NCI-H524 treated with DMSO at 0.1 percent for 48 hours (cell line): Measurements from ENCODE around the gene PTPRJ.
"Not testable (repeated sequence)": the region's sequence is repeated elsewhere in the genome, so short reads cannot be mapped to it uniquely, and the experiment has no call there.

Experiments used
- DNase-seq: peaks from one replicate; lab custom pipeline; 2025; lab: John Stamatoyannopoulos, UW

PTPRJ gene

GRCh38 chr11:48122246-48122645 is 141.9 kb downstream of the PTPRJ start:
- no peak for DNase-seq

- DNase-seq: no peak
Observed at GRCh38 chr11:48122656-48123055, 142.3 kb downstream of the PTPRJ start.

- no peak for DNase-seq
Observed at GRCh38 chr11:48123254-48123875, 143.0 kb downstream of the PTPRJ start.

DNA sequence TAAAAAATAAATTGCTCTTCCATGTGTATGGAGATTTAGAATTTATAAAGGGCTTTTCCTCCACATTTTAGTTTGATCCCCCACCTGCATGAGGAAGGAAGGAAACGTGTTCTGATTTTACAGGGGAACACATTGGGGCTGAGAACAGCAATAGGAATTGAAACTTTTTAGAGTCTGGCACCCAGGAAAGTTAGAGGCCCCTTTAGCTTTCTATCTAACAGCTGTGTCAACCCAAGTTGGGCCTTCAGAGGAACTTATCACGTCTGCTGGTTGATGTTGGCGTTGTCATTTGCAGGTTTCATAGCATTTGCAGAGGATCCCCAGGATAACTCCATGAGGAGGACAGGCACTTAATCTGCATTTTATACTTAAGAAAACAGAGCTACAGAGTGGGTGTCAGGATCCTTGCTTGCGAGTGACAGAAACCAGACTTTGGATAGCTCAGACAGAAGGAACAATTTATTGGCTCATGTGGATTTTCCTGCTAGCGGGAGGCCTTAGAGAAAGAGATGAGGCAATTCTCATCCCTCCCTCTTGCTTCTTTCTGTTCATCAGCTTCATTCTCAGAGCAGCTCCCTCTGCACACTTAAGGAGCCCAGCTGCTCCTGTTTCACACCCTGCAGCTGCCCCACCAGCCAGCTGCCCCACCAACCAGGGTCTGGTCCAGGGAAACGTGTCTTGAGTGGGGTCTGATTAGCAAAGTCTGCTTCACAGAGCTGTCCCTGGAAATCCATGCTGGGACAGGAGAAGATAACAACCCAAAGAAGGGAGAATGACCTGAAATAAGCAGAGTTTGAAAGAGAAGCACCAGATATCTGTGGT is 143.8 kb downstream of the PTPRJ start:
- no peak for DNase-seq

GRCh38 chr11:48124880-48125279 is 144.5 kb downstream of the PTPRJ start:
- DNase-seq: no peak

GRCh38 chr11:48125866-48126265 is 145.5 kb downstream of the PTPRJ start:
- DNase-seq: no peak

- DNase-seq: no peak
Observed at GRCh38 chr11:48127521-48128183, 147.3 kb downstream of the PTPRJ start.

DNA sequence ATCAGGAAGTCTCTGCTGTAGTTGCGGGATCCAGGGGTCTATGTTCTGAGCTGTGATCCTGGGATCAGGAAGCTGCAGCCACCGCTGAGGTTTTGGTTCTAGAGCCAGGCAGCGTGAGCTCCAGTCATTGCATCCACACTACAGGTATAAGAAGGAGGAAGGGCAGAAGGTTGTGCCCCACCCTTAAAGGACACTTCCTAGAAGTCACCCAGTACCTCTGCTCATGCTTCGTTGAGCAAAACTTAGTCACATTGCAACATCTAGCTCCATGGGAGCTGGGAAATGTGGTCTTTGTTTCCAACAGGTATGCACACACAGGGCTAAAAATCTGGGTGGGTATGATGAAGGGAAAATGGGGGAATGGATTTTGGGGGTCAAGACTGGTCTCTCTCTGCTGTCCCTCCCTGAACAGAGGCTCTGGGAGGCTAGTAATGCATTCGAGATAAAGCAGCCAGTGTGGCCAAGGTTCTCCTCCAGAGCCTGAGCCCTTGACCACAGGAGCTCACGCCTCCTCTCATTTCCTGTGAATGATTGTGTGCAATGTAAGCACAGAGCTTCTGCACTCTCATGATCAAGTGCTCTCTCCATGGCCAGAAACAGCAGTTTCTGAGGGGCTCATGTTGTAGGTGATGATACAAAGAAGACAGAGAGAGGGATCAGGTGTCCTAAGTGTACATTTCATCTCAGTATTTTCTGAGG is 149.5 kb downstream of the PTPRJ start:
- no peak for DNase-seq

- no peak for DNase-seq
Observed at GRCh38 chr11:48134221-48134922, 154.0 kb downstream of the PTPRJ start.

GRCh38 chr11:48138222-48138621 is 157.9 kb downstream of the PTPRJ start:
- DNase-seq: no peak

GRCh38 chr11:48139896-48140295 is 159.5 kb downstream of the PTPRJ start:
- DNase-seq: not testable (repeated sequence)

- DNase-seq: no peak
Observed at GRCh38 chr11:48141475-48142122, 161.2 kb downstream of the PTPRJ start.

GRCh38 chr11:48142889-48143288 is 162.5 kb downstream of the PTPRJ start:
- DNase-seq: no peak

- no peak for DNase-seq
Observed at GRCh38 chr11:48148749-48149148, 168.4 kb downstream of the PTPRJ start.

DNA sequence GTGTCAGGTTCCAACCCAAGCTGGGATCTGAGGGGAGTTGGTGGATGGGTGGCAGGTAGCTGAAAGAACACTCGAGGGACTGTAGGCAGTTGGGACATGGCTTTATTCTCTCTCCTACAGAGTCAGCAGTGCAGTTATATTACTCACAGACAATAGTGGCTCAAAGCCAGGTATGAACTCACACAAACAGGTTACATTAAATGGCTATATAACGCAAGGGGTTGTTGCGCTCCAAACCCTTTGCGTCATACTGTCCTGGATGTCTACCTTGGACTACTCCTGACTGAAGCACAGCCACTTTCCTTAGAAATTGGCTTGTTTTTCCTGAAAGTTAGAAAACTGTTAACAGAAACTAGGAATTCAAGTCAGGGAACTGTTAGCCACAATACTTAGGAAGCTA is 169.9 kb downstream of the PTPRJ start:
- DNase-seq: no peak

- no peak for DNase-seq
Observed at GRCh38 chr11:48154151-48154550, 173.8 kb downstream of the PTPRJ start.

DNA sequence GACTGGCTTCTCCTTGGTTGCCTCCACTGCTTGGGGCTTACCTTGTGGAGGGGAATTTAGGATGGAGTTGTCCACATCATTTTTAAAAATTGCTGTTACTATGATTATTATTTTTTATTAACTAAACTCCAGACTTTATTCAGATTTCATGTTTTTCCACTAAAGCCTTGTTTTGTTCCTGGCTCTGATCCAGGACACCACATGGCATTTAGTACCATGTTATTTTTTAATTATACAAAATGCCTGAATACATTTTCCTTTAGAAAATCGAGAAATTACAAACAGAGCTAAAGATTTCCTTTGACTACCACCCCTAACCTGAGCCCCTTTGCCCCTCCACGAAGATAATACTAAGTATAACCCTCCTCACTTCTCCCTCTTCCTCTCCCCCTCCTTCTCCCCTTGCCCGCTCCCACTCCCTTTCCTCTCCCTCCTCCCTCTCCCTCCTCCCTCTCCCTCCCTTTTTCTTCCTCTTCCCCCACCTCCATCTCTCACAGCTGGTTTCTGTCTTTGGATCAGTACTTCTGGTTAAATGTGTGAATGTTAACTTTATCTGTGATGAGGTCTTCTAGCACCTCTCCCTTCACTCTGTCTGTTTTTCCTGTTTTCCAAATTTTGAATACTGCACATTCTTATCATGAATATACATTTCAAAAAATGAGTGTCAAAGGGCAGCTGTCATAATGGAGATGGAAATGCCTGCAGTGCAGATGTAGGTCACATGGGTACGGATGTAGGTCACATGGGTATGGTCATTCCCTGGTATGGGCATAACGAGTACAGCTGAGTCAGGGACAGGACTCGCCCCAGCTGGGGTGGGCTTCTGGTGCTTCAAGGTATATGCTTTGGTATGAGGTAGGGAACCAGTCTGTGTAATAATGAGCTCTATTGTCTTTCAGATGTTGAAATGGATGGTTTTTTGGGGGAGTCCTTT is 181.9 kb downstream of the PTPRJ start:
- DNase-seq: no peak

DNA sequence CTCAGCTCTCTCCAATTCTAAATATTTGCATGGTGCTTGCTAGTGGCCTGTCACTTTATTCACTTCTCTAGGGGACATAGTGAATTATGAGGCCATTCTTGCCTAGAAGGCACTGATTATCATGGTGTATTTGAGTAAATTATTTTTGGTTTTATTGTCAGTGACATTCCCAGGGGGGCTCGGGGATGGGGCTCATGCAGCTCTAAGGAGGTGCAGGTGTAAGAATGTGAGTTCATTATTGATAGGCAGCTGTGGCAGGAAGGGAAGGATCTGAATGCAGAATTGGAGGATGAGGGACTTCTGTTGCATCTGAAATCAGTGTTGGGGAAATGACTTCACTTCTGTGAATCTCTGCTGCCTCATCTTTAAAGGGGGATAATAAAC is 182.5 kb downstream of the PTPRJ start:
- no peak for DNase-seq

- DNase-seq: no peak
Observed at GRCh38 chr11:48163360-48164100, 183.2 kb downstream of the PTPRJ start.

GRCh38 chr11:48164836-48165235 is 184.5 kb downstream of the PTPRJ start:
- DNase-seq: no peak
